ENCODE results near the gene MGLL. TPM values are rescaled to one million over a fixed set of nuclear protein-coding genes. Genes with fewer than 3 reads are reported as not detected.

Gene MGLL
- total RNA-seq, 1 experiment from 2014 or later = 0.94 TPM

DNA sequence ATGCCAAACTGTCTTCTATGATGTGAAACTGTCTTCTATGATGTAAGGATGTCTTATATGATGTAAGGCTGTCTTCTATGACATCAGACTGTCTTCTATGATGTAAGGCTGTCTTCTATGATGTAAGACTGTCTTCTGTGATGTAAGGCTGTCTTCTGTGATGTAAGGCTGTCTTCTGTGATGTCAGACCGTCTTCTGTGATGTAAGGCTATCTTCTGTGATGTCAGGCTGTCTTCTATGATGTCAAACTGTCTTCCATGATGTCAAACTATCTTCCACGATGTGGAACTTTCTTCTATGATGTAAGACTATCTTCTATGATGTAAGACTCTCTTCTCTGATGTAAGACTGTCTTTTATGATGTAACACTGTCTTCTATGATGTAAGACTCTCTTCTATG, 27.9 kb downstream of the MGLL start:
- Mint-ChIP-seq H3K36me3 (no peaks in the 10 kb centered on the region), H3K9me3 (peaks cover 9% of the 10 kb centered on the region), H3K27ac (no peak overlapping the region), H3K4me1 (peaks cover 16% of the 10 kb centered on the region), H3K4me3 (no peak overlapping the region), H3K27me3 (ENCODE audit: low read depth) (no peaks in the 10 kb centered on the region)
- POLR2A ChIA-PET = no interaction called here
- DNase-seq (ENCODE audit: low spot score) (no peak), ATAC-seq (no peak)
- TF ChIP-seq TP53 (CRISPR knock-in tag; IDR thresholded peaks at IDR 0.05) (no peak), FOXP1 (CRISPR knock-in tag; IDR thresholded peaks at IDR 0.05; ENCODE audit: borderline replicate concordance) (no peak), ZNF671 (CRISPR knock-in tag; IDR thresholded peaks at IDR 0.05) (no peak), CREB1 (CRISPR knock-in tag; IDR thresholded peaks at IDR 0.05) (no peak), MXD4 (CRISPR knock-in tag; IDR thresholded peaks at IDR 0.05; ENCODE audit: borderline replicate concordance) (no peak), ZNF396 (CRISPR knock-in tag; IDR thresholded peaks at IDR 0.05; ENCODE audit: borderline replicate concordance) (no peak), USF2 (CRISPR knock-in tag; IDR thresholded peaks at IDR 0.05) (no peak), GRHL2 (CRISPR knock-in tag; IDR thresholded peaks at IDR 0.05; ENCODE audit: insufficient replicate concordance, severe bottlenecking) (no peak), MYBL2 (CRISPR knock-in tag; IDR thresholded peaks at IDR 0.05) (no peak), CBFB (CRISPR knock-in tag; IDR thresholded peaks at IDR 0.05; ENCODE audit: low read depth) (no peak), ZNF416 (CRISPR knock-in tag; IDR thresholded peaks at IDR 0.05) (no peak), GABPB1 (CRISPR knock-in tag; IDR thresholded peaks at IDR 0.05) (no peak)
- TF ChIP-seq, protein P1, sequence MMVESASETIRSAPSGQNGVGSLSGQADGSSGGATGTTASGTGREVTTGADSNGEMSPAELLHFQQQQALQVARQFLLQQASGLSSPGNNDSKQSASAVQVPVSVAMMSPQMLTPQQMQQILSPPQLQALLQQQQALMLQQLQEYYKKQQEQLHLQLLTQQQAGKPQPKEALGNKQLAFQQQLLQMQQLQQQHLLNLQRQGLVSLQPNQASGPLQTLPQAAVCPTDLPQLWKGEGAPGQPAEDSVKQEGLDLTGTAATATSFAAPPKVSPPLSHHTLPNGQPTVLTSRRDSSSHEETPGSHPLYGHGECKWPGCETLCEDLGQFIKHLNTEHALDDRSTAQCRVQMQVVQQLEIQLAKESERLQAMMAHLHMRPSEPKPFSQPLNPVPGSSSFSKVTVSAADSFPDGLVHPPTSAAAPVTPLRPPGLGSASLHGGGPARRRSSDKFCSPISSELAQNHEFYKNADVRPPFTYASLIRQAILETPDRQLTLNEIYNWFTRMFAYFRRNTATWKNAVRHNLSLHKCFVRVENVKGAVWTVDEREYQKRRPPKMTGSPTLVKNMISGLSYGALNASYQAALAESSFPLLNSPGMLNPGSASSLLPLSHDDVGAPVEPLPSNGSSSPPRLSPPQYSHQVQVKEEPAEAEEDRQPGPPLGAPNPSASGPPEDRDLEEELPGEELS (CRISPR knock-in tag; IDR thresholded peaks at IDR 0.05) = no peak
- TF ChIP-seq, protein P2, sequence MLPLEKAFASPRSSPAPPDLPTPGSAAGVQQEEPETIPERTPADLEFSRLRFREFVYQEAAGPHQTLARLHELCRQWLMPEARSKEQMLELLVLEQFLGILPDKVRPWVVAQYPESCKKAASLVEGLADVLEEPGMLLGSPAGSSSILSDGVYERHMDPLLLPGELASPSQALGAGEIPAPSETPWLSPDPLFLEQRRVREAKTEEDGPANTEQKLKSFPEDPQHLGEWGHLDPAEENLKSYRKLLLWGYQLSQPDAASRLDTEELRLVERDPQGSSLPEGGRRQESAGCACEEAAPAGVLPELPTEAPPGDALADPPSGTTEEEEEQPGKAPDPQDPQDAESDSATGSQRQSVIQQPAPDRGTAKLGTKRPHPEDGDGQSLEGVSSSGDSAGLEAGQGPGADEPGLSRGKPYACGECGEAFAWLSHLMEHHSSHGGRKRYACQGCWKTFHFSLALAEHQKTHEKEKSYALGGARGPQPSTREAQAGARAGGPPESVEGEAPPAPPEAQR (CRISPR knock-in tag; IDR thresholded peaks at IDR 0.05) = no peak
- TF ChIP-seq, protein P3, sequence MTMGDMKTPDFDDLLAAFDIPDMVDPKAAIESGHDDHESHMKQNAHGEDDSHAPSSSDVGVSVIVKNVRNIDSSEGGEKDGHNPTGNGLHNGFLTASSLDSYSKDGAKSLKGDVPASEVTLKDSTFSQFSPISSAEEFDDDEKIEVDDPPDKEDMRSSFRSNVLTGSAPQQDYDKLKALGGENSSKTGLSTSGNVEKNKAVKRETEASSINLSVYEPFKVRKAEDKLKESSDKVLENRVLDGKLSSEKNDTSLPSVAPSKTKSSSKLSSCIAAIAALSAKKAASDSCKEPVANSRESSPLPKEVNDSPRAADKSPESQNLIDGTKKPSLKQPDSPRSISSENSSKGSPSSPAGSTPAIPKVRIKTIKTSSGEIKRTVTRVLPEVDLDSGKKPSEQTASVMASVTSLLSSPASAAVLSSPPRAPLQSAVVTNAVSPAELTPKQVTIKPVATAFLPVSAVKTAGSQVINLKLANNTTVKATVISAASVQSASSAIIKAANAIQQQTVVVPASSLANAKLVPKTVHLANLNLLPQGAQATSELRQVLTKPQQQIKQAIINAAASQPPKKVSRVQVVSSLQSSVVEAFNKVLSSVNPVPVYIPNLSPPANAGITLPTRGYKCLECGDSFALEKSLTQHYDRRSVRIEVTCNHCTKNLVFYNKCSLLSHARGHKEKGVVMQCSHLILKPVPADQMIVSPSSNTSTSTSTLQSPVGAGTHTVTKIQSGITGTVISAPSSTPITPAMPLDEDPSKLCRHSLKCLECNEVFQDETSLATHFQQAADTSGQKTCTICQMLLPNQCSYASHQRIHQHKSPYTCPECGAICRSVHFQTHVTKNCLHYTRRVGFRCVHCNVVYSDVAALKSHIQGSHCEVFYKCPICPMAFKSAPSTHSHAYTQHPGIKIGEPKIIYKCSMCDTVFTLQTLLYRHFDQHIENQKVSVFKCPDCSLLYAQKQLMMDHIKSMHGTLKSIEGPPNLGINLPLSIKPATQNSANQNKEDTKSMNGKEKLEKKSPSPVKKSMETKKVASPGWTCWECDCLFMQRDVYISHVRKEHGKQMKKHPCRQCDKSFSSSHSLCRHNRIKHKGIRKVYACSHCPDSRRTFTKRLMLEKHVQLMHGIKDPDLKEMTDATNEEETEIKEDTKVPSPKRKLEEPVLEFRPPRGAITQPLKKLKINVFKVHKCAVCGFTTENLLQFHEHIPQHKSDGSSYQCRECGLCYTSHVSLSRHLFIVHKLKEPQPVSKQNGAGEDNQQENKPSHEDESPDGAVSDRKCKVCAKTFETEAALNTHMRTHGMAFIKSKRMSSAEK (CRISPR knock-in tag; IDR thresholded peaks at IDR 0.05; ENCODE audit: borderline replicate concordance) = no peak
- CTCF ChIA-PET = no interaction called here

GRCh38 chr3:127792541-127793292, 29.6 kb downstream of the MGLL start:
- ChIA-PET POLR2A (no interaction called here), CTCF (interaction anchor here (0.7 to 0.9 kb wide), 2 partner anchors 35 to 108 kb away, joined by 3 to 4 read pairs; no protein-coding TSS in a partner anchor)
- H3K4me3 Mint-ChIP-seq = no peak overlapping the region
- H3K27me3 Mint-ChIP-seq (ENCODE audit: low read depth) = no peaks in the 10 kb centered on the region
- no peak overlapping the region for H3K27ac Mint-ChIP-seq
- ATAC-seq (no peak), DNase-seq (ENCODE audit: low spot score) (no peak)
- peaks cover 9% of the 10 kb centered on the region for H3K9me3 Mint-ChIP-seq
- H3K36me3 Mint-ChIP-seq = no peaks in the 10 kb centered on the region
- peaks cover 16% of the 10 kb centered on the region for H3K4me1 Mint-ChIP-seq
- TF ChIP-seq ATF6 (CRISPR knock-in tag; IDR thresholded peaks at IDR 0.05) (no peak), ZMAT4 (CRISPR knock-in tag; IDR thresholded peaks at IDR 0.05) (no peak), ZNF423 (CRISPR knock-in tag; IDR thresholded peaks at IDR 0.05) (no peak), NFATC4 (CRISPR knock-in tag; IDR thresholded peaks at IDR 0.05) (no peak), ZNF317 (CRISPR knock-in tag; IDR thresholded peaks at IDR 0.05; ENCODE audit: borderline replicate concordance, low read depth) (no peak), ETV6 (CRISPR knock-in tag; IDR thresholded peaks at IDR 0.05) (no peak)
- TF ChIP-seq, protein P4, sequence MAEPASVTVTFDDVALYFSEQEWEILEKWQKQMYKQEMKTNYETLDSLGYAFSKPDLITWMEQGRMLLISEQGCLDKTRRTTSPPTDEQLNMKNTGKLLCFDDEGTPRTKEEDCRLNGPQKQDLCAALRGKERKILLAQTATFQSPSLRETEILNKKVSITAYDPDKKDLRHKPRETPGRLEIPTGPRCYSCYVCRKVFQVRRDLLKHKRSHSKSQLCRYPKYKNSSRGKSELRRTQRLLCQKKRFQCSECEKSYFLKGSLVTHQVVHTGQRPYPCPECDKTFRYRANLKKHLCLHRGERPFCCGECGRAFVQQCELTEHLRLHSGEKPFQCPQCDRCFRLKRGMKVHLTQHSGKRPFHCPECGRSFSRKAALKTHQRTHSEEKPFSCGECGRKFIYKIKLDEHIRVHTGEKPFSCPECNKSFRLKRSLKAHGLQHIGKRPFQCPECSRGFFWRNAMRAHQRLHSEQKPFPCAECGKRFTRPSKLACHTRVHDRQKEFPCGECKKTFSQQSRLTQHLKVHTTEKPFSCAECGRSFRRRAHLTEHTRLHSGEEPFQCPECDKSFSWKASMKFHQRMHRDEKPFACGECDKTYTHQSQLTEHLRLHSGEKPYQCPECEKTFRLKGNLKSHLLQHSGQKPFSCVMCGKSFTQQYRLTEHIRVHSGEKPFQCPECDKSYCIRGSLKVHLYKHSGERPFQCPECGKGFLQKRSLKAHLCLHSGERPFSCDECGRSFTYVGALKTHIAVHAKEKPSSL (CRISPR knock-in tag; conservative IDR thresholded peaks at IDR 0.05) = no peak
